ENCODE measurements around the gene MDM2. TPM values are rescaled to one million over a fixed set of nuclear protein-coding genes. Genes with fewer than 3 reads are reported as not detected.
A peak's percentile ranks its signal among the peaks of the same experiment; 100 is the strongest.

The MDM2 gene
- total RNA-seq, 3 donors from 2014 or later (not counting 1 experiment from before 2014, with no cell fraction given), result 130 to 143 (median 132) TPM

- Histone ChIP-seq H3K27me3 (ENCODE audit: control insufficient read depth, insufficient read depth, low read length) (no peaks in the 10 kb centered on the region), H3K4me1 (ENCODE audit: control insufficient read depth, insufficient read depth, low read length) (peaks cover 13% of the 10 kb centered on the region), H3K36me3 (ENCODE audit: control insufficient read depth, insufficient read depth, low read length) (peaks cover 56% of the 10 kb centered on the region), H3K9me3 (ENCODE audit: control insufficient read depth, insufficient read depth, low read length) (no peaks in the 10 kb centered on the region), H3K27ac (ENCODE audit: low read length) (no peak overlapping the region), H3K4me3 (ENCODE audit: low read length) (no peak overlapping the region)
- TF ChIP-seq CTCF (IDR thresholded peaks at IDR 0.05), result no peak
- Mint-ChIP-seq H3K9me3 (no peaks in the 10 kb centered on the region), H3K4me1 (peaks cover 24 to 40% of the 10 kb centered on the region in 2 donors), H3K27me3 (ENCODE audit: low read depth in 2 of 2) (no peaks in the 10 kb centered on the region), H3K27ac (peak overlapping the region; percentile 10 to 72), H3K4me3 (no peak overlapping the region), H3K36me3 (no peaks in the 10 kb centered on the region)
- no CpG with 5 or more reads among the region's 1 CpG for WGBS (ENCODE audit: insufficient coverage)
- ATAC-seq (no peak), DNase-seq (no peak)
- intact Hi-C loops (cut with micrococcal nuclease), result no loop called here
These were observed 4.7 kb downstream of the MDM2 start for GRCh38 chr12:68812553-68813241.

GRCh38 chr12:68813242-68813593 lies 5.2 kb downstream of the MDM2 start:
- H3K27ac ChIP-seq (ENCODE audit: low read length), result no peak overlapping the region
- ATAC-seq (no peak), DNase-seq (no peak)
- peaks cover 24 to 40% of the 10 kb centered on the region in 2 donors for H3K4me1 Mint-ChIP-seq
- H3K9me3 ChIP-seq (ENCODE audit: control insufficient read depth, insufficient read depth, low read length), result no peaks in the 10 kb centered on the region
- H3K4me3 ChIP-seq (ENCODE audit: low read length), result no peak overlapping the region
- no peaks in the 10 kb centered on the region for H3K27me3 ChIP-seq (ENCODE audit: control insufficient read depth, insufficient read depth, low read length)
- peaks cover 61% of the 10 kb centered on the region for H3K36me3 ChIP-seq (ENCODE audit: control insufficient read depth, insufficient read depth, low read length)
- peaks cover 13% of the 10 kb centered on the region for H3K4me1 ChIP-seq (ENCODE audit: control insufficient read depth, insufficient read depth, low read length)
- H3K27me3 Mint-ChIP-seq (ENCODE audit: low read depth in 2 of 2), result no peaks in the 10 kb centered on the region
- TF ChIP-seq CTCF (IDR thresholded peaks at IDR 0.05), result no peak
- no peak overlapping the region for H3K4me3 Mint-ChIP-seq
- 89% methylated on average over 2 of the region's 2 CpGs for WGBS (ENCODE audit: insufficient coverage)
- no peaks in the 10 kb centered on the region for H3K9me3 Mint-ChIP-seq
- intact Hi-C loops (cut with micrococcal nuclease), result no loop called here
- H3K36me3 Mint-ChIP-seq, result no peaks in the 10 kb centered on the region
- H3K27ac Mint-ChIP-seq, result peak overlapping the region; percentile 10 to 72

GRCh38 chr12:68814490-68815231 lies 6.7 kb downstream of the MDM2 start:
- H3K27me3 Mint-ChIP-seq (ENCODE audit: low read depth in 2 of 2), result no peaks in the 10 kb centered on the region

More at GRCh38 chr12:68814490-68815231, 6.7 kb downstream of the MDM2 start:
- intact Hi-C loops (cut with micrococcal nuclease), result no loop called here
- Mint-ChIP-seq H3K4me1 (peaks cover 17 to 35% of the 10 kb centered on the region in 2 donors), H3K27ac (peak overlapping the region; percentile 8 to 17), H3K9me3 (no peaks in the 10 kb centered on the region), H3K36me3 (no peaks in the 10 kb centered on the region), H3K4me3 (no peak overlapping the region)
- Histone ChIP-seq H3K27ac (ENCODE audit: low read length) (no peak overlapping the region), H3K9me3 (ENCODE audit: control insufficient read depth, insufficient read depth, low read length) (no peaks in the 10 kb centered on the region), H3K36me3 (ENCODE audit: control insufficient read depth, insufficient read depth, low read length) (peaks cover 69% of the 10 kb centered on the region), H3K4me3 (ENCODE audit: low read length) (no peak overlapping the region), H3K4me1 (ENCODE audit: control insufficient read depth, insufficient read depth, low read length) (peaks cover 8% of the 10 kb centered on the region), H3K27me3 (ENCODE audit: control insufficient read depth, insufficient read depth, low read length) (no peaks in the 10 kb centered on the region)
- ATAC-seq, result no peak
- TF ChIP-seq CTCF (IDR thresholded peaks at IDR 0.05), result no peak
- WGBS (ENCODE audit: insufficient coverage), result 100% methylated on average over 1 of the region's 3 CpGs
- DNase-seq, result no peak
